ENCODE results near the gene TOM1L2.
"Not testable (repeated sequence)": the region's sequence is repeated elsewhere in the genome, so short reads cannot be mapped to it uniquely, and the experiment has no call there.

TOM1L2 gene

DNA sequence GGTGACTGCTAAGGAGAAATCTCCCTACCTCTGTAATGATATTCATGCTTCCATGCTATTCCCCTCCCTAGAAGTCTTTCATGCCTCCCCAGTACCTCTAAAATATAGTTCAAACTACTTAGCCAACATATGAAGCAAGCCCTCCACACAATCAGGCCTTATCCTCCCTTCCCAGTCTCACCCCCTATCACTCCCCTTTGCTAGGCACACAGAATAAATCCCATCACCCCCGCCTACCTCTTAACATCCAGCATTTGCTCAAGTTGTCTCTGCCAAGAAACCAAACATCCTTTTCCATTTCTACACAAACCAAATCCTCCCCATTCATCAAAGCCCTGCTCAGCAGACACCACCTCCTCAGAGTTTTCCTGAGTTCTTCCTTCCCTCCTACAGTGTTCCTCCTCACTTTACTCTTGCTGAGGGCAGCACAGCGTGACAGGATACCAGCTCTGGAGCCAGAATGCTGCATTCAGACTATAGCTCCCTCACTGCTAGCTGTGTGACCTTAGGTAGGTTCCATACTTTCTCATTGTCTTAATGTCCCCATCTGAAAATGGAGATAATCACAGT lies 7.0 kb downstream of the TOM1L2 start:
- H3K36me3 Mint-ChIP-seq: peaks cover 10% of the 10 kb centered on the region
- no peak for ATAC-seq
- peaks cover 46% of the 10 kb centered on the region for H3K4me1 Mint-ChIP-seq
- peak overlapping the region; percentile 11 for H3K27ac Mint-ChIP-seq
- H3K4me3 Mint-ChIP-seq: no peak overlapping the region
- H3K27me3 Mint-ChIP-seq: no peaks in the 10 kb centered on the region
- H3K9me3 Mint-ChIP-seq: no peaks in the 10 kb centered on the region

DNA sequence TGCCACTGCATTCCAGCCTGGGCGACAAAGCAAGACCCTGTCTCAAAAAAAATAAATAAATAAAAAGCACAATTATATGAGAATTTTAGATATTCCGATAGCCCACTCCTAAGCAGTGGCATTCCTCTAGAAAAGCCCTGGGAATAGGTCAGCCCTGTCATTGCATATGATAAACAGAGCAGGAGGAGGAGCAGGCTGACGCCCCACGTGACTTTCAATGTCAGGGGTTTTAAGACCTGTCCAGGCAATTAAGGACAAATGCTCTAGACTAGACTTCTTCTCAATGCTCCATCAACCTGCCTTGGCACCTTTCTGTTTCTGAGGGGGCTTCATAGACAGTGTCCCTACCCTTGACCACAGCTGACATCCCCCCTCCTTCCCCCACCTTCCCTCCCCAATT lies 7.5 kb downstream of the TOM1L2 start:
- H3K36me3 Mint-ChIP-seq: peaks cover 10% of the 10 kb centered on the region
- no peak overlapping the region for H3K27ac Mint-ChIP-seq
- no peak overlapping the region for H3K4me3 Mint-ChIP-seq
- no peaks in the 10 kb centered on the region for H3K27me3 Mint-ChIP-seq
- no peaks in the 10 kb centered on the region for H3K9me3 Mint-ChIP-seq
- ATAC-seq: no peak
- peaks cover 51% of the 10 kb centered on the region for H3K4me1 Mint-ChIP-seq

GRCh38 chr17:17963694-17964436 lies 8.3 kb downstream of the TOM1L2 start:
- Mint-ChIP-seq H3K9me3 (no peaks in the 10 kb centered on the region), H3K27me3 (no peaks in the 10 kb centered on the region), H3K4me1 (peaks cover 60% of the 10 kb centered on the region), H3K4me3 (no peak overlapping the region), H3K36me3 (peaks cover 10% of the 10 kb centered on the region), H3K27ac (no peak overlapping the region)
- no peak for ATAC-seq

DNA sequence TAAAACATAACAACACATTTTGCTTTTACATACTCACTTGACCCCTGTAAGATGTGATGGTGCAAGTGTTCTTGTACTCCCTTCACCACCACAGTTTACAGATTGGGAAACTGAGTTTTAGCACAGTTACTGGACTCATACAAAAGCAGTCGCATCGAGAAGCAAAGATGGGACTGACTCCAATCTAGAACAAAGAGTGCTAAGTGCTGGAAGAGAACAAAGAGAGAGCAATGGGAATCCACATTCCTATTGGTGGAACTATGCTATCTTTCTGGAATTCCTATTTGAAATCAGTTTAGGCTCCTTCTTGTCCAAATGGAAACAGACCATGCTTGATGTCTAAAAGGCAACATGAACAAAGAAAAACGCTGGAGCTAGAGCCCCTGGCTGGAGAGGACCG lies 9.1 kb downstream of the TOM1L2 start:
- H3K36me3 Mint-ChIP-seq: peaks cover 10% of the 10 kb centered on the region
- H3K9me3 Mint-ChIP-seq: no peaks in the 10 kb centered on the region
- H3K4me3 Mint-ChIP-seq: no peak overlapping the region
- H3K27me3 Mint-ChIP-seq: no peaks in the 10 kb centered on the region
- H3K27ac Mint-ChIP-seq: no peak overlapping the region
- peaks cover 68% of the 10 kb centered on the region for H3K4me1 Mint-ChIP-seq
- ATAC-seq: no peak

DNA sequence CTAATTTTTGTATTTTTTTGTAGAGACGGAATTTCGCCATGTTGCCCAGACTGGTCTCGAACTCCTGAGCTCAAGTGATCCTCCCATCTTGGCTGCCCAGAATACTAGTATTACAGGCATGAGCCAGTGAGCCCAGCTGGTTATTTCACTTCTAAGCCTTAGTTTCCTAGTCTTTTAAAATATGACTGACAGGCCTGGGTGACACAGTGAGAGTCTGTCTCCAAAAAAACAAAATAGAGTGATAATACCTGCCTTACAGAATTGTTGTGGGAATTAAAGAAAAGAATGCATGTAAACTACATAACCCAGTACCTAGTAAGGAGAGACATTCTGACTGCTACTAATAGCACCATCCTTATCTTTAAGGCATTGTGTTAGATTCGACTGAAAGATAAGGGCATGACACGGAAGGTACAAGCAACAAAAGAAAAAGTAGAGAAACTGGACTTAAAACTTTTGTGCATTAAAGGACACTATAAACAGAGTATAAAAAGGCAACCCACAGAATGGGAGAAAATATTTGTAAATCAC lies 11.6 kb downstream of the TOM1L2 start:
- H3K27ac Mint-ChIP-seq: peak overlapping the region; percentile 83
- peaks cover 13% of the 10 kb centered on the region for H3K36me3 Mint-ChIP-seq
- no peak for ATAC-seq
- no peaks in the 10 kb centered on the region for H3K27me3 Mint-ChIP-seq
- no peak overlapping the region for H3K4me3 Mint-ChIP-seq
- H3K4me1 Mint-ChIP-seq: peaks cover 50% of the 10 kb centered on the region
- H3K9me3 Mint-ChIP-seq: no peaks in the 10 kb centered on the region

DNA sequence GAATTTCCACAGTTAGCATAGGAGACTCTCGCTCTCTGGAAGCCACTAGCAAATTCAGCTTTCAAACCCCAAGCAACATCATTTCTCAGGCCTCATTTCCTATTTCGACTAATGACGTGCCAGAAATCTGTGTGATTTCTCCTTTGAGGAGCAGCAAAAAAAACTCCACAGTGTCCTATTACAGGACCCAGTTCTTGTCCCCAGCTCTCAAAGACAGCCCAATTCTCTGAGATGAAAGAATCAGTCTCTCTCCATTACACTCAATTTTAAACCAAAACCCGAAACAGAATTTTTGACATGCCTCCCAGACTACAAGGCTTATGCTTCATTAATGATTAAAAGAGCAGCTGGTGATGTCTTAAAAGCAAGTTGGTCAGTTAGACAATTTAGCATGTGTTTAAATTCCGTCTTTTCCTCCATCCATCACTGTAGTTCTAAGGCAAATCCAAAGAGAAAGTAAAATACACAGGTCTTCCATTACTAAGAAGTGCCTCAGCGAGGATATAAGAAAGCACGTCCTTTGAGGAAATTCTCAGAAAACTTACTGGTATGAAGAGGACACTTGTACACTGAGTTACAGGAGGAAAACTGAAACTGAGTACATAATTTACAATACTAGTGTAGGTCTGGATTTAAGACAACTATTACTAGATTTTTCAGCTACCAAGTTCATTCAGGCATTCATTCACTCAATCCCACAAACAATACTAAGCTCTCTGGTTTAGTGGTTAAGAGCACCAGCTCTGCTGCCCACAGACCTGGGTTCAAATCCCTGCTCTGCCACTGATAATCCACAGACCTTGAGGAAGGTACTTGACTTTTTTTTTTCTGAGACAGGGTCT lies 12.5 kb downstream of the TOM1L2 start:
- Mint-ChIP-seq H3K36me3 (peaks cover 22% of the 10 kb centered on the region), H3K27ac (peak overlapping the region; percentile 83), H3K4me1 (peaks cover 44% of the 10 kb centered on the region), H3K4me3 (peak overlapping the region; percentile 64), H3K9me3 (no peaks in the 10 kb centered on the region), H3K27me3 (no peaks in the 10 kb centered on the region)
- no peak for ATAC-seq

DNA sequence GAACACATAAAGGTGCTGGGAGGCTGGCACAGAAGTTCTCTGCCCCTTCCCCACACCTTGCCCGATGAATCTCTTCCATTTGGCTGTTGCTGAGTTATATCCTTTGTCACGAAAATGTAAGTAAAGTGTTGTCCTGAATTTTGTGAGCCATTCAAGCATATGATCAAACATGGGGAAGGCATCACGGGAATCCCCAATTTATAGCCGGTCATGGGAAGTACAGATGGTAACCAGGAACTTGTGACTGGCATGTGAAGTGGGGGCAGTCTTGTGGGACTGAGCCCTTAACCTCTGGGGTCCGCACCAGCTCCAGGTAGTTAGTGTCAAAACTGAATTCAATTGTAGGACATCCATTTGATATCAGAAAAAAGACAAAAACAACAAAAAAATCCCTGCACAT lies 13.2 kb downstream of the TOM1L2 start:
- Mint-ChIP-seq H3K4me3 (peak overlapping the region; percentile 64), H3K9me3 (no peaks in the 10 kb centered on the region), H3K4me1 (peaks cover 43% of the 10 kb centered on the region), H3K27me3 (no peaks in the 10 kb centered on the region), H3K27ac (peak overlapping the region; percentile 83), H3K36me3 (peaks cover 24% of the 10 kb centered on the region)
- ATAC-seq: no peak

DNA sequence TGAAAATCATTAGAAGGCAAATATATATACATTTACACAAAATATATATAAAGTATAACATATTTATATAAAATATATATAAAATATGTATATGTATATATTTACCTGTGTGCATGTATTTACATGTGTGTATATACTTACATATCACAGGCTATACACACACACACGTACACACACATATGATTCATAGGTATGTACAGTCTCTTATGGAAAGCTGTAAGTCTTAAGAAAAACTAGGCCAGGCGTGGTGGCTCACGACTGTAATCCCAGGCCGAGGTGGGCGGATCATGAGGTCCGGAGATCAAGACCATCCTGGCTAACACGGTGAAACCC lies 14.7 kb downstream of the TOM1L2 start:
- H3K4me3 Mint-ChIP-seq: no peak overlapping the region

GRCh38 chr17:17955790-17956341 lies 16.3 kb downstream of the TOM1L2 start:
- H3K4me3 Mint-ChIP-seq: not testable (repeated sequence)

More for the DNA sequence above, 14.7 kb downstream of the TOM1L2 start:
- H3K36me3 Mint-ChIP-seq: peaks cover 24% of the 10 kb centered on the region
- no peaks in the 10 kb centered on the region for H3K27me3 Mint-ChIP-seq
- no peaks in the 10 kb centered on the region for H3K9me3 Mint-ChIP-seq
- ATAC-seq: no peak
- peak overlapping the region; percentile 83 for H3K27ac Mint-ChIP-seq
- peaks cover 35% of the 10 kb centered on the region for H3K4me1 Mint-ChIP-seq

GRCh38 chr17:17954079-17954478 lies 18.1 kb downstream of the TOM1L2 start:
- no peak for ATAC-seq
- Mint-ChIP-seq H3K36me3 (peaks cover 14% of the 10 kb centered on the region), H3K4me3 (no peak overlapping the region), H3K27me3 (no peaks in the 10 kb centered on the region), H3K27ac (no peak overlapping the region), H3K9me3 (no peaks in the 10 kb centered on the region), H3K4me1 (peaks cover 13% of the 10 kb centered on the region)

More at GRCh38 chr17:17955790-17956341, 16.3 kb downstream of the TOM1L2 start:
- peaks cover 31% of the 10 kb centered on the region for H3K4me1 Mint-ChIP-seq
- H3K9me3 Mint-ChIP-seq, H3K27ac Mint-ChIP-seq, H3K27me3 Mint-ChIP-seq, ATAC-seq: not testable (repeated sequence)
- H3K36me3 Mint-ChIP-seq: peaks cover 19% of the 10 kb centered on the region

DNA sequence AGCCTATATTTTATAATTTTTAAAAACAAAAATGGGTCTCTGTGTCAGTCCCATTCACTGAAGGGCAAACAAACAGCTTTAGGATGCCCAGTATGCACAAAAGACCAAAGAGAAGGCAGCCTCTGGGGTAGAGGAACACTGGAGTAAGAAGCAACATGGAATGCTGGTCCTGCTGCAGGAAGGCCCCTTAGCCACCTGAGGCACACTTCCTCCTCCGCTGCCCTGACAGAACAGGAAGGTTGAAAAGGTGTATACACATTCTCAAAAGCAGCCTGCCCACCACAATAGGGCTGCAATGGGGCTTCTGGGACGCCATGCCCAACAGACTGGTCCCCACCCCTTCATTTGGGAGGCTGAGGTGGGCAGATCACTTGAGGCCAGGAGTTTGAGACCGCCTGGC lies 19.5 kb downstream of the TOM1L2 start:
- H3K9me3 Mint-ChIP-seq: no peaks in the 10 kb centered on the region
- no peak for ATAC-seq

GRCh38 chr17:17951524-17951923 lies 20.7 kb downstream of the TOM1L2 start:
- Mint-ChIP-seq H3K27me3 (no peaks in the 10 kb centered on the region), H3K4me1 (no peaks in the 10 kb centered on the region), H3K4me3 (no peak overlapping the region), H3K27ac (no peak overlapping the region), H3K36me3 (peaks cover 14% of the 10 kb centered on the region), H3K9me3 (no peaks in the 10 kb centered on the region)
- ATAC-seq: no peak

More for the DNA sequence above, 19.5 kb downstream of the TOM1L2 start:
- Mint-ChIP-seq H3K4me3 (no peak overlapping the region), H3K27ac (no peak overlapping the region), H3K36me3 (peaks cover 14% of the 10 kb centered on the region), H3K4me1 (no peaks in the 10 kb centered on the region), H3K27me3 (no peaks in the 10 kb centered on the region)

DNA sequence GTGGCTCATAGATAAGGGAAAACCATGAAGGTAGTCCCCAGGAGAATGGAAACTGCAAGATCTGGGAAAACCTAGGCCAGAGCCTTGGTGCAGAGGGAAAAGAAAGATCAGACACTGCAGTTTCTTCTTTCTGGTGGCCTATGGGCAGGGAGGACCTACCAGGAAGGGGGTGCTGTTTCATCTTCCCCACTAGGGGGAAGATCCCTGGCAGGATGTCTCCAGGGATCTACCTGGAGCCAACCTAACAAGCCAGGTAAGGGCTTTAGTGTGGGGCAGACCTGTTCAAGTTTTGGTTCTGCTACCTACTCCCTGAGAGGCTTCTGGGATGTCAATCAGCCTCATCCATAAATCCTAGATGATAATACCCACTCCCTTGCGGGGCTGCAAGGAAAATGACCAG lies 21.4 kb downstream of the TOM1L2 start:
- no peak overlapping the region for H3K4me3 Mint-ChIP-seq
- no peaks in the 10 kb centered on the region for H3K9me3 Mint-ChIP-seq
- peaks cover 13% of the 10 kb centered on the region for H3K36me3 Mint-ChIP-seq
- no peaks in the 10 kb centered on the region for H3K4me1 Mint-ChIP-seq
- H3K27me3 Mint-ChIP-seq: no peaks in the 10 kb centered on the region
- no peak overlapping the region for H3K27ac Mint-ChIP-seq
- no peak for ATAC-seq

DNA sequence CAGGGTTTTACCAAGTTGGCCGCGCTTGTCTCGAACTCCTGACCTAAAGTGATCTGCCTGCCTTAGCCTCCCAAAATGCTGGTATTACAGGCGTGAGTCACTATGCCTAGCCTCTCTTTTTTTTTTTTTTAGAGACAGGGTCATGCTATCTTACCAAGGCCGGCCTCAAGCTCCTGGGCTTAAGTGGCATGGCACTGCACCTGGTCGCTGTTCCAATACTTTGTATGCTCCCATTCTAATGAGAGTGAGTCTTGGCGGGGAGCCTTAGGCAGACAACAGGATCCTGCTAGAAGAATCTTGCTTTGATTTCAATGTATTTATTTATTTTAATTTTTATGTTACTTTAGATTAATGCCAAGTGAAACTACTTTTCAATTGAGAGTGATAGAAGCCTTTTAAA lies 21.9 kb downstream of the TOM1L2 start:
- no peaks in the 10 kb centered on the region for H3K4me1 Mint-ChIP-seq
- no peak overlapping the region for H3K27ac Mint-ChIP-seq
- no peaks in the 10 kb centered on the region for H3K27me3 Mint-ChIP-seq
- H3K9me3 Mint-ChIP-seq: no peaks in the 10 kb centered on the region
- H3K4me3 Mint-ChIP-seq: no peak overlapping the region
- ATAC-seq: no peak
- peaks cover 8% of the 10 kb centered on the region for H3K36me3 Mint-ChIP-seq

- no peak overlapping the region for H3K27ac Mint-ChIP-seq
Measured at GRCh38 chr17:17947966-17948365, 24.2 kb downstream of the TOM1L2 start.

More at GRCh38 chr17:17947966-17948365, 24.2 kb downstream of the TOM1L2 start:
- ATAC-seq: no peak
- Mint-ChIP-seq H3K4me3 (no peak overlapping the region), H3K27me3 (no peaks in the 10 kb centered on the region), H3K4me1 (peaks cover 11% of the 10 kb centered on the region), H3K36me3 (no peaks in the 10 kb centered on the region), H3K9me3 (no peaks in the 10 kb centered on the region)

Data from stimulated activated memory B cell treated with anti-CD40 and anti-IgM and Interleukin-4, amounts not matched to agents 10 μg/mL and 1 μg/mL and 100 μg/mL, for 72 hours (primary cell).